ENCODE measurements around the gene TMOD1.
A peak's percentile ranks its signal among the peaks of the same experiment; 100 is the strongest.
"Not testable (repeated sequence)": the region's sequence is repeated elsewhere in the genome, so short reads cannot be mapped to it uniquely, and the experiment has no call there.

Gene TMOD1

GRCh38 chr9:97598461-97599288 lies 97.2 kb downstream of the TMOD1 start:
- DNase-seq (ENCODE audit: low read depth), result peak; percentile 51

- no peak for DNase-seq (ENCODE audit: low read depth)
Observed at GRCh38 chr9:97599314-97599846, 97.9 kb downstream of the TMOD1 start.

GRCh38 chr9:97600531-97601227 lies 99.2 kb downstream of the TMOD1 start:
- no peak for DNase-seq (ENCODE audit: low read depth)

GRCh38 chr9:97601228-97601898 lies 99.9 kb downstream of the TMOD1 start:
- no peak for DNase-seq (ENCODE audit: low read depth)

GRCh38 chr9:97602430-97602829 lies 101.0 kb downstream of the TMOD1 start:
- no peak for DNase-seq (ENCODE audit: low read depth)

GRCh38 chr9:97604901-97605645 lies 103.6 kb downstream of the TMOD1 start:
- no peak for DNase-seq (ENCODE audit: low read depth)

GRCh38 chr9:97615439-97616072 lies 114.1 kb downstream of the TMOD1 start:
- peak; percentile 38 for DNase-seq (ENCODE audit: low read depth)

- no peak for DNase-seq (ENCODE audit: low read depth)
Observed at GRCh38 chr9:97617939-97618416, 116.5 kb downstream of the TMOD1 start.

GRCh38 chr9:97620063-97620462 lies 118.6 kb downstream of the TMOD1 start:
- not testable (repeated sequence) for DNase-seq (ENCODE audit: low read depth)

- DNase-seq (ENCODE audit: low read depth), result not testable (repeated sequence)
Observed at GRCh38 chr9:97622483-97622882, 121.0 kb downstream of the TMOD1 start.

- DNase-seq (ENCODE audit: low read depth), result no peak
Observed at GRCh38 chr9:97623946-97624345, 122.5 kb downstream of the TMOD1 start.

GRCh38 chr9:97625620-97626019 lies 124.2 kb downstream of the TMOD1 start:
- no peak for DNase-seq (ENCODE audit: low read depth)

GRCh38 chr9:97627624-97628023 lies 126.2 kb downstream of the TMOD1 start:
- no peak for DNase-seq (ENCODE audit: low read depth)

GRCh38 chr9:97628668-97629067 lies 127.2 kb downstream of the TMOD1 start:
- DNase-seq (ENCODE audit: low read depth), result no peak

- DNase-seq (ENCODE audit: low read depth), result no peak
Observed at GRCh38 chr9:97629156-97629555, 127.7 kb downstream of the TMOD1 start.

GRCh38 chr9:97630591-97630990 lies 129.1 kb downstream of the TMOD1 start:
- DNase-seq (ENCODE audit: low read depth), result no peak

- DNase-seq (ENCODE audit: low read depth), result no peak
Observed at GRCh38 chr9:97632248-97632984, 130.9 kb downstream of the TMOD1 start.

- DNase-seq (ENCODE audit: low read depth), result peak; percentile 88
Observed at GRCh38 chr9:97632985-97633858, 131.8 kb downstream of the TMOD1 start, which contains the start of the genes NCBP1 and TSTD2. TSS of gene NCBP1 (plus strand) at chr9:97633821. CDS start at chr9:97633882, 61 bp downstream. TSS of gene TSTD2 (minus strand) at chr9:97633368. CDS start at chr9:97627562, 5,806 bp downstream.

- no peak for DNase-seq (ENCODE audit: low read depth)
Observed at GRCh38 chr9:97633859-97634490, 132.5 kb downstream of the TMOD1 start.

All from stimulated activated CD8-positive, alpha-beta memory T cell treated with anti-CD3 and anti-CD28 coated beads, Interleukin-15, amount 100 ng/mL, for 1 hour (primary cell).